H1 (cell line): Measurements from ENCODE around the gene INO80. TPM values are rescaled to one million over a fixed set of nuclear protein-coding genes. Genes with fewer than 3 reads are reported as not detected.

Experiments used
- CTCF ChIA-PET: fragments of 300-600 bp; sonication (Branson Sonifier 250); formaldehyde crosslinking; loops from one replicate; lab custom pipeline; 2021; ENCODE audit not compliant: partially characterized antibody; lab: Charles Lee
- POLR2A ChIA-PET: fragments of 300-600 bp; sonication (Branson Sonifier 250); formaldehyde crosslinking; loops from one replicate; lab custom pipeline; 2021; ENCODE audit warnings: inconsistent platforms; ENCODE audit not compliant: partially characterized antibody; lab: Charles Lee
- DNase-seq, 2 experiments: peaks; one replicate each; pipeline versions ENCODE4 v3.0.0 to v3.0.0-alpha.2; 2010 to 2022; ENCODE audit warnings: low spot score in 2 of 2, low read depth in 1 of 2, mixed read lengths in 1 of 2
- FAIRE-seq: peaks from 2 replicates; lab custom pipeline; 2011; peaks lifted over from hg19 to GRCh38; lab: Jason Lieb, UNC
- H2AFZ ChIP-seq: 2 replicates; pipeline ENCODE4 v1.8.1; 2012; ENCODE audit warnings: low read length, inconsistent platforms
- H2AK5ac ChIP-seq: 2 replicates; pipeline ENCODE4 v1.6.1; 2013; ENCODE audit warnings: low read depth, low read length
- H2BK120ac ChIP-seq: replicated peaks from 2 replicates; pipeline ENCODE3; 2013; ENCODE audit warnings: low read depth, low read length, inconsistent platforms
- H2BK12ac ChIP-seq: 2 replicates; pipeline ENCODE4 v1.6.1; 2013; ENCODE audit warnings: low read depth, low read length
- H2BK15ac ChIP-seq: 2 replicates; pipeline ENCODE4 v1.6.1; 2013; ENCODE audit warnings: low read length
- H2BK20ac ChIP-seq: 2 replicates; pipeline ENCODE4 v1.6.1; 2013; ENCODE audit warnings: low read length
- H2BK5ac ChIP-seq: 2 replicates; pipeline ENCODE4 v1.6.1; 2013; ENCODE audit warnings: low read depth, low read length
- H3K14ac ChIP-seq: 2 replicates; pipeline ENCODE4 v1.6.1; 2013; ENCODE audit warnings: inconsistent platforms; ENCODE audit not compliant: insufficient read length
- H3K18ac ChIP-seq: 2 replicates; pipeline ENCODE4 v1.6.1; 2013; ENCODE audit warnings: low read length; ENCODE audit errors: extremely low read depth
- H3K23ac ChIP-seq: 2 replicates; pipeline ENCODE4 v1.6.1; 2013; ENCODE audit warnings: inconsistent platforms; ENCODE audit not compliant: insufficient read length
- H3K23me2 ChIP-seq: 2 replicates; pipeline ENCODE4 v1.6.1; 2013; ENCODE audit warnings: low read depth, low read length
- H3K27ac ChIP-seq: 2 replicates; pipeline ENCODE4 v1.6.1; 2011; ENCODE audit warnings: low read depth, low read length, inconsistent platforms
- H3K27me3 ChIP-seq, 4 experiments: replicated peaks in 1 of 4; 1 replicate in 1 of 4; 2 replicates in 3 of 4; pipeline versions ENCODE4 v1.6.1 to v1.8.1; 2011 to 2013; ENCODE audit warnings: low read length in 3 of 4, mild to moderate bottlenecking in 3 of 4, inconsistent platforms in 2 of 4, mixed read lengths in 2 of 4, moderate library complexity in 1 of 4; ENCODE audit not compliant: control insufficient read depth in 3 of 4, insufficient read depth in 3 of 4; ENCODE audit errors: extremely low read depth in 1 of 4
- H3K36me3 ChIP-seq, 4 experiments: 2 replicates each; pipeline versions ENCODE4 v1.6.1 to v1.8.1; 2011 to 2013; ENCODE audit warnings: mild to moderate bottlenecking in 4 of 4, low read length in 3 of 4, moderate library complexity in 2 of 4, control low read depth in 1 of 4, inconsistent platforms in 1 of 4; ENCODE audit not compliant: insufficient read depth in 4 of 4, control insufficient read depth in 2 of 4
- H3K4ac ChIP-seq: replicated peaks from 2 replicates; pipeline ENCODE3; 2013; ENCODE audit warnings: low read length, low read depth, mixed read lengths, inconsistent platforms; ENCODE audit not compliant: insufficient read length
- H3K4me1 ChIP-seq, 4 experiments: replicated peaks in 1 of 4; 1 replicate in 1 of 4; 2 replicates in 3 of 4; pipeline versions ENCODE4 v1.6.1 to v1.8.1; 2011 to 2013; ENCODE audit warnings: low read length in 3 of 4, inconsistent platforms in 2 of 4, mixed read lengths in 1 of 4; ENCODE audit not compliant: insufficient read depth in 4 of 4, control insufficient read depth in 3 of 4
- H3K4me2 ChIP-seq, 2 experiments: 2 replicates each; pipeline versions ENCODE4 v1.6.1 to v1.8.1; 2011 to 2013; ENCODE audit warnings: low read depth in 2 of 2, low read length in 2 of 2, control low read depth in 1 of 2, inconsistent platforms in 1 of 2, mild to moderate bottlenecking in 1 of 2; ENCODE audit not compliant: insufficient read depth in 1 of 2
- H3K4me3 ChIP-seq, 4 experiments: fragments of 200-600, 300-600 bp in 1 of 4; sonication (generic), shearing (Covaris generic), sonication (Bioruptor Twin) in 1 of 4; 2 replicates each; pipeline versions ENCODE4 v1.5.1 to v1.8.1; 2011 to 2016; ENCODE audit warnings: low read length in 4 of 4, low read depth in 3 of 4, control low read depth in 2 of 4, inconsistent platforms in 2 of 4, mild to moderate bottlenecking in 2 of 4, mixed read lengths in 1 of 4, moderate library complexity in 1 of 4; ENCODE audit not compliant: insufficient read depth in 2 of 4; ENCODE audit errors: extremely low read depth in 1 of 4
- H3K56ac ChIP-seq: replicated peaks from 2 replicates; pipeline ENCODE3; 2013; ENCODE audit warnings: low read depth, mild to moderate bottlenecking, mixed read lengths, low read length, inconsistent platforms; ENCODE audit not compliant: insufficient read length
- H3K79me1 ChIP-seq: 2 replicates; pipeline ENCODE4 v1.6.1; 2013; ENCODE audit warnings: low read depth, low read length, control low read depth
- H3K79me2 ChIP-seq, 2 experiments: 2 replicates each; pipeline versions ENCODE4 v1.6.1 to v1.8.1; 2012 to 2013; ENCODE audit warnings: low read length in 2 of 2, mild to moderate bottlenecking in 2 of 2, inconsistent platforms in 1 of 2; ENCODE audit not compliant: insufficient read depth in 2 of 2, control insufficient read depth in 1 of 2
- H3K9ac ChIP-seq, 4 experiments: replicated peaks in 1 of 4; 1 replicate in 1 of 4; 2 replicates in 3 of 4; pipeline versions ENCODE4 v1.6.1 to v1.8.1; 2011 to 2013; ENCODE audit warnings: low read depth in 3 of 4, low read length in 3 of 4, control low read depth in 2 of 4, mild to moderate bottlenecking in 2 of 4, moderate library complexity in 2 of 4, inconsistent platforms in 1 of 4; ENCODE audit errors: extremely low read depth in 1 of 4
- H3K9me3 ChIP-seq, 2 experiments: 2 replicates each; pipeline versions ENCODE4 v1.6.1 to v1.8.1; 2012 to 2013; ENCODE audit warnings: mild to moderate bottlenecking in 2 of 2, moderate library complexity in 2 of 2, control low read depth in 1 of 2, inconsistent platforms in 1 of 2, low read depth in 1 of 2, low read length in 1 of 2, mixed read lengths in 1 of 2; ENCODE audit not compliant: insufficient read depth in 2 of 2
- H4K20me1 ChIP-seq, 2 experiments: replicated peaks in 1 of 2; 2 replicates each; pipeline versions ENCODE3 to v1.8.1; 2011 to 2013; ENCODE audit warnings: inconsistent platforms in 2 of 2, low read length in 2 of 2, mild to moderate bottlenecking in 1 of 2; ENCODE audit not compliant: insufficient read depth in 2 of 2, control insufficient read depth in 1 of 2
- H4K5ac ChIP-seq: 2 replicates; pipeline ENCODE4 v1.6.1; 2013; ENCODE audit warnings: low read length, low read depth, mixed read lengths, inconsistent platforms; ENCODE audit not compliant: insufficient read length
- H4K8ac ChIP-seq: 2 replicates; pipeline ENCODE4 v1.8.0; 2013; ENCODE audit warnings: mild to moderate bottlenecking, moderate library complexity, low read length, inconsistent platforms; ENCODE audit not compliant: insufficient read depth; ENCODE audit errors: extremely low read depth
- H4K91ac ChIP-seq: replicated peaks from 2 replicates; pipeline ENCODE3; 2013; ENCODE audit warnings: low read length, mixed read lengths, inconsistent platforms; ENCODE audit not compliant: insufficient read length
- ATF2 ChIP-seq: IDR thresholded peaks from 2 replicates; pipeline ENCODE4 v1.6.1; 2012; ENCODE audit warnings: low read length, inconsistent platforms
- CBX8 ChIP-seq: fragments of 300-800, 300-1000 bp; sonication (generic); IDR thresholded peaks from 2 replicates; pipeline ENCODE4 v1.7.1; 2016; ENCODE audit warnings: low read depth, low read length, borderline replicate concordance
- CREB1 ChIP-seq: IDR thresholded peaks from 2 replicates; pipeline ENCODE4 v1.6.1; 2012; ENCODE audit warnings: inconsistent platforms
- HDAC6 ChIP-seq: IDR thresholded peaks from one replicate; pipeline ENCODE4 v1.7.1; 2012; ENCODE audit warnings: low read depth, mild to moderate bottlenecking, inconsistent platforms, low read length, moderate library complexity
- JUND ChIP-seq: IDR thresholded peaks from 2 replicates; pipeline ENCODE4 v1.6.1; 2011; ENCODE audit warnings: mild to moderate bottlenecking, improper control_type of control experiment, low read length
- MAFK ChIP-seq: IDR thresholded peaks from 2 replicates; pipeline ENCODE4 v1.6.1; 2012; ENCODE audit warnings: low read depth, mild to moderate bottlenecking, improper control_type of control experiment, low read length
- NANOG ChIP-seq: IDR thresholded peaks from 2 replicates; pipeline ENCODE4 v1.6.1; 2011; ENCODE audit warnings: low read length, low read depth, mild to moderate bottlenecking, inconsistent platforms; ENCODE audit not compliant: insufficient read depth, poor library complexity, severe bottlenecking
- NRF1 ChIP-seq: IDR thresholded peaks from 2 replicates; pipeline ENCODE4 v1.6.1; 2011; ENCODE audit warnings: mild to moderate bottlenecking, low read depth, low read length, improper control_type of control experiment
- PHF8 ChIP-seq: fragments of 200-600 bp; sonication (generic); conservative IDR thresholded peaks from 2 replicates; pipeline ENCODE4 v1.7.1; 2012; ENCODE audit warnings: low read depth, mild to moderate bottlenecking, inconsistent platforms, low read length, moderate library complexity
- POLR2AphosphoS5 ChIP-seq: IDR thresholded peaks from 2 replicates; pipeline ENCODE4 v1.6.1; 2011; ENCODE audit warnings: low read depth, low read length
- RXRA ChIP-seq: IDR thresholded peaks from 2 replicates; pipeline ENCODE4 v1.6.1; 2011; ENCODE audit warnings: low read depth, mild to moderate bottlenecking, low read length, moderate library complexity; ENCODE audit not compliant: insufficient read depth
- SUZ12 ChIP-seq: fragments of 200-600 bp; sonication (generic); IDR thresholded peaks from 2 replicates; pipeline ENCODE4 v1.6.1; 2012; ENCODE audit warnings: mild to moderate bottlenecking, inconsistent platforms, low read length, moderate library complexity, mixed read lengths
- WGBS, 2 experiments: shearing (Covaris generic) in 1 of 2; methylation state at CpG; one replicate each; pipeline versions ENCODE4 v1.1.6 to v1.1.7; 2013 to 2015; ENCODE audit warnings: low lambda C conversion rate in 2 of 2, mixed read lengths in 2 of 2, inconsistent platforms in 1 of 2, low coverage in 1 of 2, missing lambda C conversion rate in 1 of 2; ENCODE audit not compliant: insufficient replicate concordance in 2 of 2, insufficient coverage in 1 of 2, insufficient read length in 1 of 2; ENCODE audit errors: extremely low coverage in 1 of 2, missing lambda C conversion rate in 1 of 2; 5-methylcytosine and 5-hydroxymethylcytosine counted together
- polyA plus RNA-seq, 7 experiments: library from polyadenylated mRNA; depleted of rRNA in 3 of 7; stranded (reverse) in 5 of 7; unstranded in 2 of 7; fragments of >200 nt in 5 of 7; fragments of 200-250 nt in 2 of 7; gene quantifications; 1 replicate in 5 of 7; 2 replicates in 1 of 7; 4 replicates in 1 of 7; pipeline versions ENCODE4 v1.2.1 to v1.2.3, GENCODE V29; 2011 to 2013; ENCODE audit warnings: missing spikeins in 2 of 7, mixed read lengths in 2 of 7
- total RNA-seq: library from RNA; stranded (reverse); fragmentation: NEBNext Ultra II Directional; extraction: Animal tissue kit (Norgen Biotek cat#: 25700); gene quantifications from 2 replicates; pipeline ENCODE4 v1.2.1, GENCODE V29; 2021

The INO80 gene
- total and polyA plus RNA-seq, 2 of the 8 experiments (the other 6 are each of a cell fraction or from before 2014, with no cell fraction given), result 4.3 to 24.5 TPM

- Histone ChIP-seq H3K4me1 (no peaks in the 10 kb centered on the region), H3K27me3 (no peaks in the 10 kb centered on the region)
- CTCF ChIA-PET, result interaction anchor here (1.0 to 3.3 kb wide), 6 partner anchors 12 to 87 kb away, joined by 3 to 14 read pairs (median 6); no protein-coding TSS in a partner anchor
These were observed 133.2 kb downstream of the INO80 start for GRCh38 chr15:40982855-40983254.

More at GRCh38 chr15:40982855-40983254, 133.2 kb downstream of the INO80 start:
- H3K23ac ChIP-seq, result no peak overlapping the region
- H3K9me3 ChIP-seq, result no peaks in the 10 kb centered on the region
- no peak overlapping the region for H3K4ac ChIP-seq
- H3K4me3 ChIP-seq, result no peak overlapping the region
- H4K91ac ChIP-seq, result no peak overlapping the region
- no peak overlapping the region for H4K8ac ChIP-seq
- H3K9ac ChIP-seq, result no peak overlapping the region
- H3K18ac ChIP-seq, result no peak overlapping the region
- peaks cover 3 to 4% of the 10 kb centered on the region in 2 experiments for H4K20me1 ChIP-seq
- H3K4me2 ChIP-seq, result no peak overlapping the region
- H2BK15ac ChIP-seq, result no peak overlapping the region
- no peak overlapping the region for H2BK5ac ChIP-seq
- peaks cover 43 to 88% (median 76%) of the 10 kb centered on the region in 4 experiments for H3K36me3 ChIP-seq
- no peak overlapping the region for H3K14ac ChIP-seq
- no peaks in the 10 kb centered on the region for H3K23me2 ChIP-seq
- H2AK5ac ChIP-seq, result no peak overlapping the region
- H2AFZ ChIP-seq, result no peak overlapping the region
- POLR2A ChIA-PET, result interaction anchor here (0.7 to 1.9 kb wide), 7 partner anchors 7 to 322 kb away, joined by 3 to 4 read pairs (median 3); partner anchors contain the start of gene CHAC1
- FAIRE-seq, result no peak
- TF ChIP-seq CREB1, result no peak
- no peak for TF ChIP-seq SUZ12
- TF ChIP-seq JUND, result no peak
- TF ChIP-seq POLR2AphosphoS5, result no peak
- TF ChIP-seq RXRA, result no peak
- no peak for TF ChIP-seq NANOG
- no peak for TF ChIP-seq CBX8
- no peak for TF ChIP-seq PHF8
- TF ChIP-seq HDAC6, result no peak
- no peak for TF ChIP-seq NRF1
- no peak for TF ChIP-seq MAFK
- TF ChIP-seq ATF2, result no peak
- no peak overlapping the region for H2BK20ac ChIP-seq
- H3K79me2 ChIP-seq, result no peaks in the 10 kb centered on the region
- 97% methylated on average over 13 of the region's 13 CpGs; no CpG with 5 or more reads in 1 of the 2 experiments for WGBS, 2 experiments
- H4K5ac ChIP-seq, result no peak overlapping the region
- no peak overlapping the region for H2BK120ac ChIP-seq
- DNase-seq, result no peak
- H3K56ac ChIP-seq, result no peak overlapping the region
- no peaks in the 10 kb centered on the region; the same call in 1 of the 2 replicates for H3K79me1 ChIP-seq
- no peak overlapping the region for H2BK12ac ChIP-seq
- no peak overlapping the region for H3K27ac ChIP-seq
